Measurements from ENCODE around the gene IFT27.

Gene IFT27

GRCh38 chr22:36808721-36809344 is 32.9 kb upstream of the IFT27 start:
- no peak for TF ChIP-seq ZFX (IDR thresholded peaks at IDR 0.05)
- no peak for TF ChIP-seq CTCF (conservative IDR thresholded peaks at IDR 0.05)
- no peak overlapping the region for H3K27ac ChIP-seq

- TF ChIP-seq CTCF (conservative IDR thresholded peaks at IDR 0.05) (no peak), ZFX (IDR thresholded peaks at IDR 0.05) (no peak)
- no peak overlapping the region for H3K27ac ChIP-seq
Measured at GRCh38 chr22:36807627-36808026, 31.7 kb upstream of the IFT27 start.

DNA sequence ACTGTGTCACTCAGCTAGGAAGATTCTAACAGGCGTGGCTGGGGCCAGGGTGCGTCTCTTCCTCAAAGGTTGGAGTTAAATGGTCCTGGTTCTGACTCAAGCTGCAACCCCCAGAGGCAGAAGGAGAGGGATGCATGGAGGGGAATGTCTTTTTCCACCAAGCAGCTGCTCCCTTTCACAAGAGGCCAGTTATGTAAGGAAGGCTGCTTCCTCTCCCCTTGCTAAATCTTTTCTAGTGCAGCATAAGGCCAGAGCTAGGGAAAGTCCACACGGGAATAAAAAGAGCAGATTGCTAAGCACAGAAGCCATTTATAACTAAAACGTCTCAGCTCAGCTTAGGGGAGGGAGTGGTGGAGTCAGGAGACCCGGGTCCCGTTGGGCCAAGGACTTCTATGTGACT is 30.9 kb upstream of the IFT27 start:
- no peak overlapping the region for H3K27ac ChIP-seq
- no peak for TF ChIP-seq CTCF (conservative IDR thresholded peaks at IDR 0.05)
- no peak for TF ChIP-seq ZFX (IDR thresholded peaks at IDR 0.05)

GRCh38 chr22:36803358-36803757 is 27.4 kb upstream of the IFT27 start:
- TF ChIP-seq ZFX (IDR thresholded peaks at IDR 0.05) (no peak), CTCF (conservative IDR thresholded peaks at IDR 0.05) (no peak)

GRCh38 chr22:36798674-36799066 is 22.8 kb upstream of the IFT27 start:
- no peak for TF ChIP-seq CTCF (conservative IDR thresholded peaks at IDR 0.05)
- TF ChIP-seq ZFX (IDR thresholded peaks at IDR 0.05) = no peak
- no peak overlapping the region for H3K27ac ChIP-seq

More at GRCh38 chr22:36803358-36803757, 27.4 kb upstream of the IFT27 start:
- no peak overlapping the region for H3K27ac ChIP-seq

- no peak overlapping the region for H3K27ac ChIP-seq
- no peak for TF ChIP-seq CTCF (conservative IDR thresholded peaks at IDR 0.05)
Measured at GRCh38 chr22:36797911-36798673, 22.2 kb upstream of the IFT27 start.

- no peak overlapping the region for H3K27ac ChIP-seq
- TF ChIP-seq CTCF (conservative IDR thresholded peaks at IDR 0.05) = no peak
- no peak for TF ChIP-seq ZFX (IDR thresholded peaks at IDR 0.05)
Measured at GRCh38 chr22:36797374-36797773, 21.5 kb upstream of the IFT27 start.

Data from C4-2B (cell line).